NCI-H1417 (cell line): ENCODE results near the gene TMEM108.
A peak's percentile ranks its signal among the peaks of the same experiment; 100 is the strongest.

Source experiments
- DNase-seq, 3 experiments: peaks; one replicate each; lab custom pipeline; 2025; lab: John Stamatoyannopoulos, UW

The TMEM108 gene

GRCh38 chr3:133354721-133355120, 316.5 kb downstream of the TMEM108 start:
- no peak for DNase-seq

- no peak for DNase-seq
Measured at GRCh38 chr3:133360476-133360875, 322.3 kb downstream of the TMEM108 start.

GRCh38 chr3:133361011-133361410, 322.8 kb downstream of the TMEM108 start:
- DNase-seq, result no peak

GRCh38 chr3:133361435-133361834, 323.2 kb downstream of the TMEM108 start:
- no peak for DNase-seq

DNA sequence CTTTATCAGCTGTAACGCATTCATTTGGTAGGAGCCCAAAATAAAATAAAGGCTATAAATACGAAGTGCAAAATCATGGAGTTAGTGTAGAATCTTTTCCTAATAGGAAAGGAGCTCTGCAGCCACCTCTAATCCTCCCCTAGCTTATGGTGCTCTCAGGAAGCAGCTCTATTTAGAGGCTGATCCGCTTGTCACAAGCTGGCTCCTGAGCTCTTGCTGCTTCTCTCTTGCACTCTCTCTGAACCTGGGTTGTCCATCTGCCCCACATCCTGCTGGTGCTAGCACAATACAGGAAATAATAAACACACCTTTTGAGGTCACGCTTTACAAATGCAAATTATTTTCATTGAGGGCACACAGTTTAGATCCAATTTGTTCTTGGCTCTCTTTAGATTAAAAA, 324.3 kb downstream of the TMEM108 start:
- peak in 1 of 3 experiments; percentile 20 for DNase-seq

DNA sequence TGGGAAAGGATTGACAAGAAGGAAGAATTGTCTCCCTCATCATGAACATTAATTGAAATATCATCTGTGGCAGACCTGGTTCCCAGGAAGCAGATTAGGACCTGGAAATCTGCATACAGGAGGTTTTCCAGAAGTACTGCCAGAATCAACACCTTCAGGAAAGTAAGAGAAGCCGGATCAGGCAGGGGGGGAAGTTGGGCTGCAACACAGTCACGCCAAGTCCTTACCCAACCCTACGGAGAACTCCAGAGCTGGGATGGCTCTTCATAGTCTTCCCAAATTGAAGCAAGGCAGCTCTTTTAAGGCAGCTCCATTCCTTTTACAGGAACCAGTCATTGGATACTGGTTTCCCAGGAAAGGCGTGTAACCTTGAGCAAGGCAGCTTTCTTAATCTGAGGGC, 326.5 kb downstream of the TMEM108 start:
- DNase-seq, result no peak

GRCh38 chr3:133366921-133367320, 328.7 kb downstream of the TMEM108 start:
- DNase-seq, result no peak

DNA sequence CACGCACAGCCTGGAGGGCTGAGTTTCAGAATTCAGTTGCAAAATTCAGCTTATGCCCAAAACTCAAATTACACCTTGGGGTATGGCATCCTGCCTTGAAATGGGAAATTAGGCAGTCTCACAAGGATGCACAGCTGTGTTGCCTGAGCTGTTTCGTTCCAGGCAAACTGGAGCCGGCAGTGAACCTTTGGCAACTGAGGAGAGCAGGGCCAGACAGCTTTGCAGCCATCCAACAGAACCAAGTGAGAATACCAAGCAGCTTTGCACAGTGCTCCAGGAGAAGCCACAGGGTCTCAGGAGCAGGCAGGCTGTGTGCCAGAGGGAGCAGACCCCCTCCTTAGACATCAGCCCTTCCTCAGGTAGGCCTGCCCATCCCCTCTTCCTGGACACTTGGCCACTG, 329.2 kb downstream of the TMEM108 start:
- no peak for DNase-seq

- no peak for DNase-seq
Measured at GRCh38 chr3:133367956-133368355, 329.8 kb downstream of the TMEM108 start.

DNA sequence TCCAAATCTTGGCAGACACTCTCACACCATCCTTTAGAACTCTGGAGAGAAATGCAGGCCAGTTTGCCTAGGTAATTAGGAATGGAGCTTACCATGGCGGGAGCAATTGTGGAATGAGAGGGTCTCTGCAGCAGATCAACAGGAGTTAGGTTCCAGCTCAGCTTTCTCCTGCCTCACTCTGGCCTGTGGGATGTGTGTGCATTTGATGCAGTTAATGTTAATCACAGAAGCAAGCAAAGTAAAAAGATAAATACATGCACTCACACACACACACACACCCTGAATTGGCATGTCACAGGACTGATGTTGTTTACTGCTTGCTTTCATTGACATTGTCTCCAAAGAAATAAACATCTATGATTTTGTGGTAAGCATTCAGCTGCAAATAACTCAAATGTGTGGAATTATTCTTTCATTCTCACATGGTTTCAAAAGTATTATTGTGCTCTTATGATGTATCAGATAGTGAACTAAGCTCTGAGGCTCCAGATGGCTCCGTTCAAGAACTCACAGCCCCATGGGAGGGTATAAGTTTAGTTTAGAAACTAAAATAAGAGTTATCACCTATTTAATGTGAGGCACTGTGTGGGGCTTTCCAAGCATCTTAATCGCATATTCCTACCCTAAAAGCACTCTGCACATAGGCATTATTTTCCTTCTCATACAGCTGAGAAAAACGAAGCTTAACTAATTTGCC, 330.3 kb downstream of the TMEM108 start:
- DNase-seq, result no peak

DNA sequence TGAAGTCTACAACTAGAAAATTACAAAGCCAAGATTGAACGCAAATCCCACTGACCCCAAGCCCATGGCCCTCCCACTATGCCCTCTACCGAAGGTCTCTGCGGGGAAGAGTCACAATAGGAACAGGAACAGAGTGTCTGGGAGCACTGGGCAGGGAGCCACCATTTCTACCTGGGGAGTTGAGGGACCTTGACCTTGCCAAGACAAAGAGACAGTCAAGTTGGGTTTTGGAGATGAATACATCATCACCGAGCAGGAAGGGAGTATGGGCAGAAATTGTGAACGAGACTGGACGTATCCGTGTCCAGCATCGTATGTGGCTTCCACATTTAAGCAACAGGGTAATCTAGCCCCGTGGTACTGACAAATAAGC, 330.9 kb downstream of the TMEM108 start:
- DNase-seq, result no peak

DNA sequence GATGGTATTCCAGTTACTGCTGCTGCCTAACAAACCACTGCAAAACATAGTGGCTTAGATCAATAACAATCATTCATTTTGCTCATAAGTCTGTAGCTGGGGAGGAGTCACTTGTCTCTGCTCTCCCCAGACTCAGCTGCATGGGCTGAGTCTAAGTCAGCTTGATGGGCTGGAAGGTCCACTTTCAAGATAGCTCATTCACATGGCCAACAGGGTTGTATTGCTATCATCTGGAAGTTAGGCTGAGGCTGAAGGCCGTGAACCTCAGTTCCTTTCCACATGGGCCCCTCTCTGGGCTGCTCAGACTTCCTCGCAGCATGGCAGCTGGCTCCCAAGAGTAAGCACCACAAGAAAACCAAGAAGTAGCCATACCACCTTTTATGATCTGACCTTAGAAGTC, 333.0 kb downstream of the TMEM108 start:
- DNase-seq, result no peak

DNA sequence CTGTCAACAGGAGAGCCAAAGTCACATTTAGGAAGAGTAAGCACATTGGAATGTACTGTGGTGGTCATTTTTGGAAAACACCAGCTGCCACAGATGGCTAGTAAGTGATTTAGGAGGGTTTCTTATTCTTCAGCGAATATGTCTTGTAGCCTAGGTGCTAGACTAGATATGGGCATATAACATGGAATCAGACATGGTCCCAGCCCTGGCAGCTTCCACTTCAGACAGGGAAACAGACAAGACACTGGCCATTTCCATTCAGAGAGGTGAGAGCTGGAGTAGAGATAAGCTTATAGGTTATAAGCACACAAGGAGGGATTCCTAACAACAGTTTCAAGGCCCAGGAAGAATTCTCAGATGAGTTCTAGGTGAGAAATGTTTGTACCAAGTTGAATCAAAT, 333.5 kb downstream of the TMEM108 start:
- no peak for DNase-seq

GRCh38 chr3:133374708-133375402, 336.7 kb downstream of the TMEM108 start:
- DNase-seq, result peak; percentile 54 to 70 (median 68)

- no peak for DNase-seq
Measured at GRCh38 chr3:133375403-133375745, 337.2 kb downstream of the TMEM108 start.

- peak in 1 of 3 experiments; percentile 23 for DNase-seq
Measured at GRCh38 chr3:133376810-133377209, 338.6 kb downstream of the TMEM108 start.

- DNase-seq, result peak in 2 of 3 experiments; percentile 20 to 65
Measured at GRCh38 chr3:133377396-133377795, 339.2 kb downstream of the TMEM108 start.

DNA sequence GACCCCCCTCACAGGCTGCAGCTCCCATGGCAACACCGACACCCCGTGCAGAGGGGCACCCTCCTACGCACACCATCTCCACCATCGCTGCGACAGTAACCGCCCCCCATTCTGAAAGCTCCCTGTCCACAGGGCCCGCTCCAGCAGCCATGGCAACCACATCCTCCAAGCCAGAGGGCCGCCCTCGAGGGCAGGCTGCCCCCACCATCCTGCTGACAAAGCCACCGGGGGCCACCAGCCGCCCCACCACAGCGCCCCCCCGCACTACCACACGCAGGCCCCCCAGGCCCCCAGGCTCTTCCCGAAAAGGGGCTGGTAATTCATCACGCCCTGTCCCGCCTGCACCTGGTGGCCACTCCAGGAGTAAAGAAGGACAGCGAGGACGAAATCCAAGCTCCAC, 341.7 kb downstream of the TMEM108 start:
- DNase-seq, result no peak

DNA sequence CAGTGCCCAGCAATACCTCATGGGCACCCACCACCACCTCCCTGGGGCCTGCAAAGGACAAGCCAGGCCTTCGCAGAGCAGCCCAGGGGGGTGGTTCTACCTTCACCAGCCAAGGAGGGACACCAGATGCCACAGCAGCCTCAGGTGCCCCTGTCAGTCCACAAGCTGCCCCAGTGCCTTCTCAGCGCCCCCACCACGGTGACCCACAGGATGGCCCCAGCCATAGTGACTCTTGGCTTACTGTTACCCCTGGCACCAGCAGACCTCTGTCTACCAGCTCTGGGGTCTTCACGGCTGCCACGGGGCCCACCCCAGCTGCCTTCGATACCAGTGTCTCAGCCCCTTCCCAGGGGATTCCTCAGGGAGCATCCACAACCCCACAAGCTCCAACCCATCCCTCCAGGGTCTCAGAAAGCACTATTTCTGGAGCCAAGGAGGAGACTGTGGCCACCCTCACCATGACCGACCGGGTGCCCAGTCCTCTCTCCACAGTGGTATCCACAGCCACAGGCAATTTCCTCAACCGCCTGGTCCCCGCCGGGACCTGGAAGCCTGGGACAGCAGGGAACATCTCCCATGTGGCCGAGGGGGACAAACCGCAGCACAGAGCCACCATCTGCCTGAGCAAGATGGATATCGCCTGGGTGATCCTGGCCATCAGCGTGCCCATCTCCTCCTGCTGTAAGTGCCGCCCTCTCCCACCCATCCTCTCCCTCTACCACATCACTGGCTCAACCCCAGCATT, 342.5 kb downstream of the TMEM108 start:
- DNase-seq, result no peak

DNA sequence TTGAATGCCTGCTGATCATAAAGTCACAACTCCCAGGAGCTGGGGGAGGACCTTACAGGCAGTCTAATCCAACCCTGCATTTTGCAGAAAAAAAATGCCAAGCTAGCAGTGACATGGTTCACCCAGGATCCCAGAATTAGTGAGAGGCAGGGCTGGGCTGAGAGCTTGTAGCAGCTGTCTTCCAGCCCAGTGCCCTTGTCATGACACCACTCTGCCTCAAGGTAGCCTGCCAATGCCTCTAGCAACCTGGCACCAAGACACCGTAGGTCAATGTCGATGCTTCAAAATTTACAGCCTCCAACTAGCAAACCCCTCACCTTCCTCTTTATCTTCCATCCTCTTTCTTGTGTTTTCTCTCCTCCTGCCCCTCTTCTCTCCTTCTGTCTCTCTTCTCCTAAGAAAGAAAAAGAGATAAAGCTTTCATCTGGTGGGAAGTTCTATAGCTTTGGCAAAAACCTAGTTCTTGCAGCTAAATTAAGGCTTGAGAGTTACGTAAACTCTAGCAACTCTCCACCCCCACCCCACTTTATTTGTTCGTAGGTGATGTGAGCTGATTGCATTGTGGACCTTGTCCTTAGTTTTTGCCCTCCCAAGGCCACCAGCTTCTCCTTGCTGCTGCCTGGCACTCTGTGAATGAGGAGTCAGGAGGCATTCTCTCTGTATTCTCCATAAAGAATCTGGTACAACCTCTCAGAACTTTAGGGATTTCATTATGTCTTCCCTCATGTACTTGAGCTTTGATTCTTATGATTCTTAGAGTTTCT, 343.3 kb downstream of the TMEM108 start:
- DNase-seq, result no peak

- no peak for DNase-seq
Measured at GRCh38 chr3:133383175-133383574, 345.0 kb downstream of the TMEM108 start.

DNA sequence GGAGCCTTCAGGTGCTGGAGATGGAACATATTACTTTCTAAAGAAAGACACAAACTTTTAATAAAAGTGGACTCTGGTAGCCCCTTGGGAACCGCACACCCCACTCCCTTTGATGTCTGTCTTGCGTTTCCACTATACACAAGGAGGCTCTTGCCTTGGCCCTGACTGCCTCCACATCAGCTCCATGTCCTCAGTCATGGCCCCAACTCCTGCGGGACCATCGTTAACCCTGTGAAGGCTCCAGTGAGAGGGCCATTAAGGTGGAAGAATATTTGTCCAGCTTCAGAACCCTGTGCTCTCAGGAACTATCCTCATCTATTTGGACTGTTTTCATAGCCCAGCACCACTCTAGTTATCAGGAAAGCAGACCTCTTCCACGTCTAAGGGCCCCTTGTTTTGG, 345.6 kb downstream of the TMEM108 start:
- no peak for DNase-seq
